GM18519 (cell line): ENCODE data around the gene ALPL.
"Not testable (repeated sequence)": the region's sequence is repeated elsewhere in the genome, so short reads cannot be mapped to it uniquely, and the experiment has no call there.

Experiments
- ATAC-seq: cut with Tn5 transposase; IDR thresholded peaks from one replicate; pipeline ENCODE4 v1.9.1; 2021; ENCODE audit warnings: mild to moderate bottlenecking, moderate library complexity; ENCODE audit not compliant: unreplicated experiment, low FRiP score

Gene ALPL

DNA sequence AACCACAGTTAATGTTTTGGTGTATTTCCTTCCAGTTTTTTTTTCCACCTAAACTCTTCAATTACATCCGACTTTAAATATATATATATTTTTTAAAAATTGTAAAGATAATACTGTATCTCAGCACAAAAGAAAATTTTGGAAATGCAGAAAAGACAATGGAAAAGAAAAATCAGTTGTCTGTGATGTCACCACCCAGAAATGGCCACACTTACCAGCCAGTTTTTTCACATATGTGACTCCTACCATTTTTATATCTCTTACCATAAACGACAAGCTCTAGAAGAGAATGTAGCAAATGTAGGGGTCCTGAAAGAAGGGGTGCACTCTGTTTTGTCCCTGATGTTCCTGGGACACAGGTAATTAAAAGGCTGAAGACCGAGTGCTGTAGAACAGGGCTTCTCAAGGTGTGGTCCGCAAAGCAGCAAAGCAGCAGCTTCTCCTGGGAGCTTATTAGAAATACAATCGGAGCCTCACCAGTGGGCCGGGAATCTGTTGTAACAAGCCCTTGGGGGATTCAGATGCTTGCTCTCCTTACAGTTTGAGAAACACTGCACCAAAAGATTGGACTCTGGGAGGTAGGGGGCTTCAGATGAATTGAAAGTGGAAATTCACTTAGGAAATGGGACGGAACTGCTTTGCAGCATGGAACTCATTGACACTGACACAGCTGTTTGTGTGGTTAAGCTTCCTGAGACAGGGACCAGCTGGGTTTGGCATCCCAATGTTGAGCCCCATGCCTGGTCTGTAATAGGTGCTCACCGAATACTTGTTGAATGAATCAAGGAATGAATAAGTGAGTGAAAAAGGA lies 44.1 kb downstream of the ALPL start:
- no peak for ATAC-seq

GRCh38 chr1:21559788-21560567 lies 50.8 kb downstream of the ALPL start:
- no peak for ATAC-seq

- no peak for ATAC-seq
Observed at GRCh38 chr1:21560916-21561638, 51.9 kb downstream of the ALPL start.

DNA sequence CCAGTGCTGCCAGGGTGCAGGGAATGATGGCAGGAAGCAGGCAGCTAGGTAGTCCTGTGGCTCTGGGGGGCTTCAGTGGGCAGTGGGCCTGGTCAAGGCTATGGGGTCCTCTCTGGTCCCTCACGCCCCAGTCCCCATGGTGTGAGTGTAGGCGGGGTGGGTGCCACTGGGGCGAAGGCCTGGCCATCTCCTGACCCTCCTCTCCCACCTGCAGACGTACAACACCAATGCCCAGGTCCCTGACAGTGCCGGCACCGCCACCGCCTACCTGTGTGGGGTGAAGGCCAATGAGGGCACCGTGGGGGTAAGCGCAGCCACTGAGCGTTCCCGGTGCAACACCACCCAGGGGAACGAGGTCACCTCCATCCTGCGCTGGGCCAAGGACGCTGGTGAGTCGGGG lies 53.7 kb downstream of the ALPL start:
- ATAC-seq = no peak

GRCh38 chr1:21563971-21564370 lies 54.7 kb downstream of the ALPL start:
- no peak for ATAC-seq

DNA sequence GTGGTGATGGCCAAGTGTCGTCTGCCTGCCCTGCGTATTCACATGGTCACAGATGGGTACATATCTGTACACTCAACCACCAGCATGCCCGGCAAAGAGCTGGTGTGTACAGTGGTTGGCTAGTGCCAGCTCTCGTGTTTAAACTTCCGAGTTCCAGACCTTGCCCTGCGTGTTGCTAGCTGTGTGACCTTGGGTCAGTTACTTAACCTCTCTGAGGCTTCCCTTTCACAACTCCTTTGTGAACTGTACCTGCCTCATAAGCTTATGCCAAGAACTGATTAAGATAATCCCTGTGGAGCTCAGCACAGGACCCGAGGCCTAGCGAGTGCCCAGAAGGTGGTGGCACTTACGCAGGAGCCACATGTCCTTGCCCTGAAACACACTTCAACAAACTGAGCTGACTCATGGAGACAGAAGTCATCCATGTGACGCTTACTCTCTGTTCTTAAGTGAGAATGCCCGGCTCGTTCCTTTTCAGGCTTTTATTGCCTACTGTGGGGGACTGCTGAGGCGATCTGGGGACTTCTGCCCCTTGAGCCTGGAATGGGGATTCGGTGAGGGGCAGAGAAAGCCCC lies 55.4 kb downstream of the ALPL start:
- no peak for ATAC-seq

GRCh38 chr1:21565285-21565684 lies 56.1 kb downstream of the ALPL start:
- no peak for ATAC-seq

DNA sequence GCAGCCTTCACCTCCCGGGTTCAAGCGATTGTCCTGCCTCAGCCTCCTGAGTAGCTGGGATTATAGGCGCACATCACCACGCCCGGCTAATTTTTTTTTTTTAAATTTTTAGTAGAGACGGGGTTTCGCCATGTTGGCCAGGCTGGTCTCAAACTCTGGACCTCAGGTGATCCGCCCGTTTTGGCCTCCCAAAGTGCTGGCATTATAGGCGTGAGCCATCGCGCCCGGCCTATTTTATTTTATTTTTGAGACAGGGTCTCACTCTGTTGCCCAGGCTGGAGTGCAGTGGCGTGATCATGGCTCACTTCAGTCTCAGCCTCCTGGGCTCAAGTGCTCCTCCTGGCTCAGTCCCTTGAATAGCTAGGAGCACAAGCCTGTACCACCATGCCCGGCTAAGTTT lies 57.1 kb downstream of the ALPL start:
- ATAC-seq = not testable (repeated sequence)

- no peak for ATAC-seq
Observed at GRCh38 chr1:21567241-21568005, 58.2 kb downstream of the ALPL start.

DNA sequence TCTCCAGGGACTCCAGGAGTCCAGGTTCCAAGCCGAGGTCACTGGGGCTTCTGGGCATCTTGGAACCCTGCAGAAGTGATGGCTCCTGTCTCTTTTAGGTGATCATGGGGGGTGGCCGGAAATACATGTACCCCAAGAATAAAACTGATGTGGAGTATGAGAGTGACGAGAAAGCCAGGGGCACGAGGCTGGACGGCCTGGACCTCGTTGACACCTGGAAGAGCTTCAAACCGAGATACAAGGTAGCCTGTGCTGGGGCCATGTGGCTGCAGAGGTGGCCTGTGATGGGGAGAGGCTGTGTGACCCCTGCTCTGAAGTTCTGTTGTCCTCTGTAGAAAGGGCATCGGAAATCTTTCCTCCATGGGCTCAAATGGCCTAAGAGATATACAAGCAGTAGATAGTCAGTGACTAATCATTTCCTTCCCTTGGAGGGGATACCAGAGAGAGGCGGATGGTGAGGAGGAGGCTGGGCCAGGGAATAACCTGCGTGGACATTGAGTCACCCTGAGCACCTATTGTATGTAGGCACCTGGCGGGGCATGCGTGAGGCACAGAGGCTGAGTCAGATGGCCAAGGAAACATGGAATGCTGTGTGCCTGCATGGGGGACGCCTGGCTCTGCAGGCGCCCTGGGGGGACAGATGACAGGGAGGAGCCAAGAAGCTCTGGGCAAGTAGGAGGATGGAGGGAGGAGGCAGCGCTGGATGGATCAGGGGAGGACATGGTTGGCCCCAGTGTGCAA lies 59.0 kb downstream of the ALPL start:
- ATAC-seq = no peak

DNA sequence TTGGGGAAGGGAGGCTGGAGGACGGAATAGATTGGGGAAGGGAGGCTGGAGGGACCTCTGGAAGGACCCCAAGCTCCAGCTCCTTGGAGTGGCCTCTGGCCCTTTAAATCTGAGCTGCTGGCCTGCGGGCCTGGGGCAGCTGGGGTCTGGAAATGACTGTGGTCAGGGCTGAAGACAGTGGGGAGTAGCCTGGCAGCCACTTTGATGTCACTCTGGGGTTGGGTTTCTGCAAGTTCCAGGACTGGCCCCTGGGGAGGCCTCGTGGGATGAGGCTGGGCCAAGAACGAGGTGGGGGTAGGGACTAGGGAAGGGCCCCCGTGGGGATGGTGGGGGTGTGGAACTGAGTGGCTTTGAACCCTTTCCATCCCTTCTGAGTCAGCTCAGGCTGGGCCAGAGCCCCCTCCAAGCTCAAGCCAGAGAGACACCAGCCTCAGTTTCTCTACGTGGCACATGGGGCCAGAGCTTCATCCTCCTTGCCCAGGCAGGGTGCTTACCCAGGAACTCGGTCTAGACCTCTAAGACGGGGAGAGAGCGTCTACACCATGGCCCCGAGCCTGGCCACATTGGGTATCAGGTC lies 59.7 kb downstream of the ALPL start:
- ATAC-seq = no peak

DNA sequence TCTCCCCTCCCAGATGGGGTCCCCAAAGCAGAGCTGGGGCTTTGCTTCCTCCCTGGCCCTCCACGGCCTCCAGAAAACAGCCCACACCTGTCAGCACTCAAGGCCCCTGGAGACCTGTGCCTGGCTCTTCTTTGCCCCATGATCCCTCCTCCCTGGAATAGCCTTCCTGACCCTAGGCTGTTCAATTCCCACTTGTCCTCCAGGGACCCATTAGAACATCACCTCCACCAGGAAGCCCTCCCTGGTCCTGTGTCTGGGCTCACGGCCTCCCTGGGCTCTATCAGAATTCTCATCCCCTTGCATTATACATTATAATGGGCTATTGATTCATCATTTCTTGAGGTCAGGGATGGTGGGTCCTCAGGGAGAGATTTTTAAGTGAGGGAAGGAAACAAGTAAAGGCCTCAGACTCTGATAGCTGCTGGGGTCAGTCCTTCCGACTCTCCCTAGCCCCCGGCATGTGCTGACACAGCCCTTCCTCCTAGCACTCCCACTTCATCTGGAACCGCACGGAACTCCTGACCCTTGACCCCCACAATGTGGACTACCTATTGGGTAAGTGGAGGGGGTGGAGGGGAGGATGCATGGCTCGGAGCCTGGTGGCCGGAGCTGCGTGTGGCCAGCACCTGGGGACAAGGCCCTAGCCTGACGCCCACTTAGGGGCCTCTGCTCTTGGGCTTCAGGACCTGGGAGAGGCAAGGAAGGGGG lies 60.8 kb downstream of the ALPL start:
- ATAC-seq = no peak

DNA sequence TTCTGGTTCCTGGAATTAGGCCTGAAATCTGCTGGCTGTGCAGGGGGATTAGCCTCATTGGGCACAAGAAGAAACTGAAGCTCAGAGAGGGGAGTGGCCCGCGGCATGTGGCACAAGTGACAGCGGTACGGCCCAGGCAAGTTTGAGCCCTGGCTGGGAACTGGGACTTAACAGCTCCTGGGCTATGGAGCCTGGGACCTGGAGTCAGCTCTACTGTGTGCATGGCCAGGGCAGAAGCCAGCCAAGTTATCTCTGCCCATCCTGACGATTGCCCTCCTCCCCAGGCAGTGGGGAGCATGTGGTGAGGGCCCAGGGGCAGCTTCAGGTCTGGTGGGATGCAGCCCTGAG lies 61.3 kb downstream of the ALPL start:
- no peak for ATAC-seq

DNA sequence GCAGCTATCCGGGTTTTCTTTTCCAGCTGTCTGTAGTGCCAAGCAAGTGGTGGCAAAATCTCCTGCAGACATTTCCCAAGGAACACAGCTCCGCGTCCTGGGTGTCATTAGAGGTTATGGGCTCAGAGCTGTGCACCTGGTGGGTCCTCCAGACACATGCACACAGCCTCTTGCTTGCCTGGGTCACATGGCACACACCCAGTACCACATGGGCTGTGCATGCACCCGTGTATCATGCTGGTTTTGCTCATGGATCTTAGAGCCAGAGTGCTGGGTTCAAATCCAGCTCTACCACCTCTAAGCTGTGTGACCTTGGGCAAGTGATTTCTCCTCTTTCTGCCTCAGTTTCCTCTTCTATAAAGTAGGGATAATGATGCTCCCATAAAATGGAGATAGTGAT lies 61.7 kb downstream of the ALPL start:
- no peak for ATAC-seq

DNA sequence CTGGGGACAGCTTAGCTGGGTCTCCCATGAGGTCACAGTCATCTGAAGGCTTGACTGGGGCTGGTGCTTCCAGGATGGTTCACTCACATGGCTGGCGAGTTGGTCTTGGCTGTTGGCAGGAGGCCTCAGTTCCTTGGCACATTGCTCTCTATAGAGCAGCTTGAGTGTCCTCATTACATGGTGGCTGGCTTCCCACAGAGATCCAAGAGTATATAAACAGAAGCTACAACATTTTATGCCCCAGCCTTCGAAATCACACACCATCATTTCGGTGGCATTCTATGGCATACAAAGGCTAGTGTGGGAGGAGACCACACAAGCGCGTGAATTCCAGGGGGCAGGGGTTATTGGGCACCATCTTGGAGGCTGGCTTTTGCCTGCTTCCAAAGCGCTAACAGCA lies 63.0 kb downstream of the ALPL start:
- ATAC-seq = no peak

- ATAC-seq = no peak
Observed at GRCh38 chr1:21572735-21573277, 63.6 kb downstream of the ALPL start.

DNA sequence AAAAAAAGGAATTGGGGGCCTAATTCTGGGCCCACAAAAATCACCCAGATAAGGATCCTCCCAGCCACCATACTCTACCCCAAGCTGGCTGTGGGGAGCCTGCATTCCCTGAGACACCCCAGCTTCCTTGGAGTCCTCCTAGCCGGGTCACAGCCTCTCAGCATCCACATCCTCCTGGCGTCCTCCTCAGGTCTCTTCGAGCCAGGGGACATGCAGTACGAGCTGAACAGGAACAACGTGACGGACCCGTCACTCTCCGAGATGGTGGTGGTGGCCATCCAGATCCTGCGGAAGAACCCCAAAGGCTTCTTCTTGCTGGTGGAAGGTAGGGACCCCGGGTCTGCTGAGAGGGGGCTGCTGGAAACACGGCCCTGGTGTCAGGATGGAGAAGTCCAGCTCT lies 64.3 kb downstream of the ALPL start:
- ATAC-seq = no peak

DNA sequence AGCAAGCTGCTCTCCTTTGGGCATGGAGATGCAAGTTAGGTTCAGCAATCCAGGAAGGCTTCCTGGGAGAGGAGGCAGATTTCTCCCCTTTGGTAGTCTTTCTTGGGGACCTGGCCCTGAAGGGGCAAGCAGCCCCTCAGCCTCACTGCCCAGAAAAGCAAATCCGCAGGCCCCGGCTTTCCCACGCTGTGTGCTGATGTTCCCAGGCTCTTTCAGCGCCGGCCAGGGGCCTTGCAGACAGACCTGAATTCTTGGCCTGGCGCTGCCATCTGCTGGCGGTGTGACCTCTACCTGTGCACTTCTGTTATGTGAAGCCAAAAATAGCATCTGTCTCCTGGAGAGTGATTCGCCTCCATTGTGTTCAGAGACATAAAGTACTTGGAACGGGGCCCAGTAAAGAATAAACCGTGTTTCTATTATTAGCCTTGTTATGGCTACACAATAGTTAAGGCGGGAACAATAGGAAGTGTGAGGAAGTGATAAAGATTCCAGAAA lies 64.8 kb downstream of the ALPL start:
- no peak for ATAC-seq
